ENCODE data around the gene SUDS3. TPM values are rescaled to one million over a fixed set of nuclear protein-coding genes. Genes with fewer than 3 reads are reported as not detected.

SUDS3 gene
- total and polyA plus RNA-seq, 10 of the 15 experiments (the other 5 are each of a cell fraction or from before 2014, with no cell fraction given): 5.2 to 42.8 (median 21.7) TPM

- Histone ChIP-seq H3K36me3 (ENCODE audit: control insufficient read depth in 2 of 2, insufficient read depth in 2 of 2, low read length in 1 of 2) (no peaks in the 10 kb centered on the region), H3K4me1 (ENCODE audit: control insufficient read depth, insufficient read depth, low read length) (peaks cover 3% of the 10 kb centered on the region; the same call in 1 of the 2 replicates), H3K4me2 (ENCODE audit: control insufficient read depth, insufficient read depth) (peak overlapping the region; percentile 81), H2AFZ (ENCODE audit: control insufficient read depth, low read depth, low read length) (peak overlapping the region; percentile 52), H3K9me3 (replicated peaks; ENCODE audit: control insufficient read depth, insufficient read depth, low read length) (no peaks in the 10 kb centered on the region), H3K4me3 (peak overlapping the region; percentile 92), H3K9ac (ENCODE audit: control insufficient read depth, insufficient read depth, low read length) (peak overlapping the region; percentile 84), H4K20me1 (ENCODE audit: control insufficient read depth, insufficient read depth) (no peaks in the 10 kb centered on the region), H3K79me2 (ENCODE audit: control insufficient read depth, insufficient read depth, low read length) (peaks cover 39% of the 10 kb centered on the region), H3K27me3 (replicated peaks in 1 of 2; ENCODE audit: control insufficient read depth in 2 of 2, insufficient read depth in 2 of 2, low read length in 1 of 2) (no peaks in the 10 kb centered on the region), H3K27ac (ENCODE audit: control insufficient read depth, insufficient read depth) (peak overlapping the region; percentile 64)
- ChIA-PET SMC1A (ENCODE audit: uncharacterized antibody, unreplicated experiment) (interaction anchor here (1.1 to 5.5 kb wide), 14 partner anchors 11 to 191 kb away, joined by 3 to 98 read pairs (median 4); no protein-coding TSS in a partner anchor), RAD21 (ENCODE audit: unreplicated experiment) (interaction anchor here (0.8 to 2.6 kb wide), 16 partner anchors 11 to 251 kb away, joined by 3 to 20 read pairs (median 4); no protein-coding TSS in a partner anchor), POLR2A (interaction anchor here (0.6 to 1.7 kb wide), 10 partner anchors 12 to 236 kb away, joined by 3 to 8 read pairs (median 4); partner anchors contain the start of gene PEBP1), CTCF (interaction anchor here (1.0 to 3.9 kb wide), 7 partner anchors 14 to 206 kb away, joined by 3 to 46 read pairs (median 3); no protein-coding TSS in a partner anchor)
- intact Hi-C loops (cut with micrococcal nuclease; ENCODE audit: unreplicated experiment) (loop anchor here (2.0 kb wide), 1 partner anchor 65 kb away; no protein-coding TSS in a partner anchor), in situ Hi-C loops (cut with MboI) (loop anchor here (5.0 kb wide), 1 partner anchor 189 kb away; no protein-coding TSS in a partner anchor)
- DNase-seq (ENCODE audit: low read depth, low spot score): no peak
- no TSS peak for BruUV-seq (replicated peaks)
- FAIRE-seq: no peak
- under 1% methylated on average over 38 of the region's 60 CpGs for WGBS (ENCODE audit: insufficient coverage, insufficient replicate concordance, low lambda C conversion rate, missing lambda C conversion rate)
- ATAC-seq: peak; percentile 15
- no peak for TF ChIP-seq HCFC1 (IDR thresholded peaks at IDR 0.05; ENCODE audit: low read length)
- no peak for TF ChIP-seq TBL1XR1 (IDR thresholded peaks at IDR 0.05; ENCODE audit: low read depth, low read length)
- no peak for TF ChIP-seq SUZ12 (IDR thresholded peaks at IDR 0.05; ENCODE audit: unreplicated experiment)
- TF ChIP-seq IKZF2 (IDR thresholded peaks at IDR 0.05): 0 out of 4 replicates have a peak, but pooled peaks of 1 of the 2 experiments have one; percentile 22
- no peak for TF ChIP-seq MYB (IDR thresholded peaks at IDR 0.05; ENCODE audit: borderline replicate concordance, low read depth, low read length)
- TF ChIP-seq, protein P1, sequence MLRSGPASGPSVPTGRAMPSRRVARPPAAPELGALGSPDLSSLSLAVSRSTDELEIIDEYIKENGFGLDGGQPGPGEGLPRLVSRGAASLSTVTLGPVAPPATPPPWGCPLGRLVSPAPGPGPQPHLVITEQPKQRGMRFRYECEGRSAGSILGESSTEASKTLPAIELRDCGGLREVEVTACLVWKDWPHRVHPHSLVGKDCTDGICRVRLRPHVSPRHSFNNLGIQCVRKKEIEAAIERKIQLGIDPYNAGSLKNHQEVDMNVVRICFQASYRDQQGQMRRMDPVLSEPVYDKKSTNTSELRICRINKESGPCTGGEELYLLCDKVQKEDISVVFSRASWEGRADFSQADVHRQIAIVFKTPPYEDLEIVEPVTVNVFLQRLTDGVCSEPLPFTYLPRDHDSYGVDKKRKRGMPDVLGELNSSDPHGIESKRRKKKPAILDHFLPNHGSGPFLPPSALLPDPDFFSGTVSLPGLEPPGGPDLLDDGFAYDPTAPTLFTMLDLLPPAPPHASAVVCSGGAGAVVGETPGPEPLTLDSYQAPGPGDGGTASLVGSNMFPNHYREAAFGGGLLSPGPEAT (IDR thresholded peaks at IDR 0.05; ENCODE audit: low read depth): no peak
- TF ChIP-seq IKZF1 (conservative IDR thresholded peaks at IDR 0.05): peak; percentile 56
- TF ChIP-seq MTA2 (IDR thresholded peaks at IDR 0.05; ENCODE audit: low read depth): no peak
- no peak for TF ChIP-seq POLR2AphosphoS2 (IDR thresholded peaks at IDR 0.05; ENCODE audit: low read depth, low read length)
- TF ChIP-seq BACH1 (IDR thresholded peaks at IDR 0.05; ENCODE audit: borderline replicate concordance): 0 out of 2 replicates have a peak, but pooled peaks have one; percentile 16
- no peak for TF ChIP-seq TCF12 (IDR thresholded peaks at IDR 0.05; ENCODE audit: low read depth, low read length)
- no peak for TF ChIP-seq ATF2 (IDR thresholded peaks at IDR 0.05; ENCODE audit: low read length)
- TF ChIP-seq DPF2 (IDR thresholded peaks at IDR 0.05): 0 out of 2 replicates have a peak, but pooled peaks have one; percentile 23
- no peak for TF ChIP-seq SREBF1 (IDR thresholded peaks at IDR 0.05; ENCODE audit: low read length)
- TF ChIP-seq RAD21 (IDR thresholded peaks at IDR 0.05; ENCODE audit: insufficient read depth, low read depth, low read length): no peak
- no peak for TF ChIP-seq NBN (IDR thresholded peaks at IDR 0.05)
- no peak for TF ChIP-seq ZNF274 (IDR thresholded peaks at IDR 0.05; ENCODE audit: insufficient read depth, insufficient read length)
- no peak for TF ChIP-seq PAX8 (IDR thresholded peaks at IDR 0.05)
- TF ChIP-seq POLR2A (IDR thresholded peaks at IDR 0.05; ENCODE audit: low read depth, low read length): 0 out of 2 replicates have a peak, but pooled peaks have one; percentile 19
- TF ChIP-seq GATAD2B (conservative IDR thresholded peaks at IDR 0.05; ENCODE audit: low read depth): peak; percentile 68; the same call in 1 of the 2 replicates
- TF ChIP-seq KLF5 (IDR thresholded peaks at IDR 0.05; ENCODE audit: partially characterized antibody): no peak
These were observed 4.8 kb upstream of the SUDS3 start for GRCh38 chr12:118371321-118372282.
